GM23338 (cell line): ENCODE data around the gene FAM209B. TPM values are rescaled to one million over a fixed set of nuclear protein-coding genes. Genes with fewer than 3 reads are reported as not detected.

Source experiments
- ATAC-seq: fragments of 200-7000 bp; cut with Tn5 transposase; 3 replicates; pipeline ENCODE4 v1.9.1; 2020
- DNase-seq: peaks from one replicate; pipeline ENCODE4 v3.0.0-alpha.2; 2015; ENCODE audit warnings: low spot score
- H2AFZ ChIP-seq: fragments of 200-600 bp; sonication (generic); 2 replicates; pipeline ENCODE4 v1.8.0; 2016; ENCODE audit warnings: antibody characterized with exemption, mild to moderate bottlenecking, moderate library complexity
- H3F3A ChIP-seq: fragments of 200-600 bp; sonication (generic); replicated peaks from 2 replicates; pipeline ENCODE4 v1.8.0; 2017; ENCODE audit warnings: antibody characterized with exemption, mixed run types, low read depth
- H3K27ac ChIP-seq: fragments of 200-600 bp; sonication (generic); 2 replicates; pipeline ENCODE4 v1.6.1; 2016; ENCODE audit warnings: low read depth
- H3K27me3 ChIP-seq: fragments of 200-600 bp; sonication (generic); 2 replicates; pipeline ENCODE4 v1.8.0; 2016; ENCODE audit warnings: mild to moderate bottlenecking, mixed run types, moderate library complexity; ENCODE audit not compliant: insufficient read depth
- H3K36me3 ChIP-seq: fragments of 200-600 bp; sonication (generic); 2 replicates; pipeline ENCODE4 v1.8.0; 2016; ENCODE audit warnings: mild to moderate bottlenecking; ENCODE audit not compliant: insufficient read depth
- H3K4me1 ChIP-seq: fragments of 200-600 bp; sonication (generic); 2 replicates; pipeline ENCODE4 v1.8.0; 2016; ENCODE audit warnings: mild to moderate bottlenecking, moderate library complexity; ENCODE audit not compliant: insufficient read depth
- H3K4me2 ChIP-seq: fragments of 200-600 bp; sonication (generic); 2 replicates; pipeline ENCODE4 v1.7.1; 2017; ENCODE audit warnings: mixed run types
- H3K4me3 ChIP-seq: fragments of 200-600 bp; sonication (generic); 2 replicates; pipeline ENCODE4 v1.6.1; 2016; ENCODE audit warnings: mixed run types
- H3K79me2 ChIP-seq: fragments of 200-600 bp; sonication (generic); replicated peaks from 2 replicates; pipeline ENCODE4 v1.8.0; 2017; ENCODE audit warnings: mild to moderate bottlenecking; ENCODE audit not compliant: insufficient read depth
- H3K9me2 ChIP-seq: fragments of 200-600 bp; sonication (generic); 2 replicates; pipeline ENCODE4 v1.8.0; 2017; ENCODE audit not compliant: insufficient read depth
- H4K20me1 ChIP-seq: fragments of 200-600 bp; sonication (generic); replicated peaks from 2 replicates; pipeline ENCODE4 v1.8.0; 2017; ENCODE audit warnings: mild to moderate bottlenecking; ENCODE audit not compliant: insufficient read depth
- H3K27ac Mint-ChIP-seq: 2 replicates; pipeline ENCODE4 v1.8.0; 2020; ENCODE audit warnings: inconsistent platforms, mild to moderate bottlenecking, moderate library complexity, mixed read lengths
- H3K27me3 Mint-ChIP-seq: 3 replicates; pipeline ENCODE4 v1.8.0; 2022; ENCODE audit warnings: low read depth, mild to moderate bottlenecking, moderate library complexity, mixed read lengths, inconsistent platforms; ENCODE audit not compliant: insufficient read depth, poor library complexity
- H3K36me3 Mint-ChIP-seq: 3 replicates; pipeline ENCODE4 v1.8.0; 2021; ENCODE audit warnings: low read depth, mild to moderate bottlenecking, inconsistent platforms, moderate library complexity, mixed read lengths
- H3K4me1 Mint-ChIP-seq: 3 replicates; pipeline ENCODE4 v1.8.0; 2020; ENCODE audit warnings: mild to moderate bottlenecking, inconsistent platforms, mixed read lengths
- H3K4me3 Mint-ChIP-seq: 3 replicates; pipeline ENCODE4 v1.8.0; 2021; ENCODE audit warnings: moderate library complexity, mild to moderate bottlenecking, inconsistent platforms, mixed read lengths
- H3K9me3 Mint-ChIP-seq: 3 replicates; pipeline ENCODE4 v1.8.0; 2020; ENCODE audit warnings: moderate library complexity, mild to moderate bottlenecking, inconsistent platforms, mixed read lengths
- CREB1 ChIP-seq: fragments of 250-450 bp; sonication (Bioruptor Pico); IDR thresholded peaks from 2 replicates; pipeline ENCODE4 v1.5.0; 2020; ENCODE audit warnings: low read depth, mild to moderate bottlenecking, moderate library complexity
- ETS1 ChIP-seq: IDR thresholded peaks from 2 replicates; pipeline ENCODE4 v1.6.1; 2016; ENCODE audit warnings: antibody characterized with exemption
- JUNB ChIP-seq: IDR thresholded peaks from one replicate; pipeline ENCODE4 v1.6.1; 2016; ENCODE audit warnings: antibody characterized with exemption; ENCODE audit not compliant: unreplicated experiment
- POLR2AphosphoS5 ChIP-seq: IDR thresholded peaks from 2 replicates; pipeline ENCODE4 v1.6.1; 2016; ENCODE audit warnings: antibody characterized with exemption, low read depth
- REST ChIP-seq: IDR thresholded peaks from one replicate; pipeline ENCODE4 v1.6.1; 2018; ENCODE audit warnings: antibody characterized with exemption; ENCODE audit not compliant: unreplicated experiment
- polyA plus RNA-seq: library from polyadenylated mRNA; unstranded; fragments of >200 nt; fragmentation: Nextera tagmentation; extraction: Ambion mirVana; gene quantifications from 2 replicates; pipeline ENCODE4 v1.2.1, GENCODE V29; 2016
- total RNA-seq: library from RNA; depleted of rRNA; stranded (reverse); fragments of >200 nt; shearing (Covaris generic); gene quantifications from 2 replicates; pipeline ENCODE4 v1.2.3, GENCODE V29; 2014
- TF ChIP-seq, protein P1 (sequence below): fragments of 250-450 bp; sonication (Bioruptor Pico); IDR thresholded peaks from 2 replicates; pipeline ENCODE4 v1.5.0; 2020; ENCODE audit warnings: mild to moderate bottlenecking, moderate library complexity

Gene FAM209B
- total and polyA plus RNA-seq, 2 experiments from 2014 or later: 1.1 TPM; not detected in 1

DNA sequence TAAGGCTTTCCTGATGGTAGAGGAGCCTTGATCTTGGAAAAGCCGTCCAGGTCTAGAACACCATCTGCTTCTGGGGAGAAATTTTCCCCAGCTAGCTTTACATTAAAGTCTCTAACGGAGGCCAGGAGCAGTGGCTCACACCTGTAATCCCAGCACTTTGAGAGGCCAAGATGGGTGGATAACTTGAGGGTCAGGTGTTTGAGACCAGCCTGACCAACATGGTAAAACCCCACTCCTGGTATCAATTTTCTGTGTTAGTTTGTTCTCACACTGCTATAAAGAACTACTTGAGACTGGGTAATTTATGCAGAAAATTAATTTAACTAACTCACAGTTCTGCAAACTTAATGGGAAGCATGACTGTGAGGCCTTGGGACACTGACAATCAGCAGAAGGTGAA lies 37.8 kb downstream of the FAM209B start:
- Histone ChIP-seq H3K4me3 (no peak overlapping the region), H3K27ac (no peak overlapping the region), H3K36me3 (no peaks in the 10 kb centered on the region), H3K9me2 (no peaks in the 10 kb centered on the region), H3F3A (no peaks in the 10 kb centered on the region), H3K79me2 (no peaks in the 10 kb centered on the region), H3K4me2 (no peak overlapping the region), H2AFZ (no peak overlapping the region), H3K4me1 (no peaks in the 10 kb centered on the region), H3K27me3 (no peaks in the 10 kb centered on the region), H4K20me1 (no peaks in the 10 kb centered on the region)
- no peak overlapping the region for H3K27ac Mint-ChIP-seq
- H3K4me3 Mint-ChIP-seq: no peak overlapping the region
- peaks cover 2% of the 10 kb centered on the region; the same call in 1 of the 3 replicates for H3K4me1 Mint-ChIP-seq
- H3K27me3 Mint-ChIP-seq: peaks cover 4% of the 10 kb centered on the region
- DNase-seq: no peak
- no peaks in the 10 kb centered on the region; the same call in 2 of the 3 replicates for H3K36me3 Mint-ChIP-seq
- no peak for ATAC-seq
- no peak for TF ChIP-seq JUNB
- TF ChIP-seq REST: no peak
- TF ChIP-seq ETS1: no peak
- no peak for TF ChIP-seq POLR2AphosphoS5
- TF ChIP-seq, protein P1, sequence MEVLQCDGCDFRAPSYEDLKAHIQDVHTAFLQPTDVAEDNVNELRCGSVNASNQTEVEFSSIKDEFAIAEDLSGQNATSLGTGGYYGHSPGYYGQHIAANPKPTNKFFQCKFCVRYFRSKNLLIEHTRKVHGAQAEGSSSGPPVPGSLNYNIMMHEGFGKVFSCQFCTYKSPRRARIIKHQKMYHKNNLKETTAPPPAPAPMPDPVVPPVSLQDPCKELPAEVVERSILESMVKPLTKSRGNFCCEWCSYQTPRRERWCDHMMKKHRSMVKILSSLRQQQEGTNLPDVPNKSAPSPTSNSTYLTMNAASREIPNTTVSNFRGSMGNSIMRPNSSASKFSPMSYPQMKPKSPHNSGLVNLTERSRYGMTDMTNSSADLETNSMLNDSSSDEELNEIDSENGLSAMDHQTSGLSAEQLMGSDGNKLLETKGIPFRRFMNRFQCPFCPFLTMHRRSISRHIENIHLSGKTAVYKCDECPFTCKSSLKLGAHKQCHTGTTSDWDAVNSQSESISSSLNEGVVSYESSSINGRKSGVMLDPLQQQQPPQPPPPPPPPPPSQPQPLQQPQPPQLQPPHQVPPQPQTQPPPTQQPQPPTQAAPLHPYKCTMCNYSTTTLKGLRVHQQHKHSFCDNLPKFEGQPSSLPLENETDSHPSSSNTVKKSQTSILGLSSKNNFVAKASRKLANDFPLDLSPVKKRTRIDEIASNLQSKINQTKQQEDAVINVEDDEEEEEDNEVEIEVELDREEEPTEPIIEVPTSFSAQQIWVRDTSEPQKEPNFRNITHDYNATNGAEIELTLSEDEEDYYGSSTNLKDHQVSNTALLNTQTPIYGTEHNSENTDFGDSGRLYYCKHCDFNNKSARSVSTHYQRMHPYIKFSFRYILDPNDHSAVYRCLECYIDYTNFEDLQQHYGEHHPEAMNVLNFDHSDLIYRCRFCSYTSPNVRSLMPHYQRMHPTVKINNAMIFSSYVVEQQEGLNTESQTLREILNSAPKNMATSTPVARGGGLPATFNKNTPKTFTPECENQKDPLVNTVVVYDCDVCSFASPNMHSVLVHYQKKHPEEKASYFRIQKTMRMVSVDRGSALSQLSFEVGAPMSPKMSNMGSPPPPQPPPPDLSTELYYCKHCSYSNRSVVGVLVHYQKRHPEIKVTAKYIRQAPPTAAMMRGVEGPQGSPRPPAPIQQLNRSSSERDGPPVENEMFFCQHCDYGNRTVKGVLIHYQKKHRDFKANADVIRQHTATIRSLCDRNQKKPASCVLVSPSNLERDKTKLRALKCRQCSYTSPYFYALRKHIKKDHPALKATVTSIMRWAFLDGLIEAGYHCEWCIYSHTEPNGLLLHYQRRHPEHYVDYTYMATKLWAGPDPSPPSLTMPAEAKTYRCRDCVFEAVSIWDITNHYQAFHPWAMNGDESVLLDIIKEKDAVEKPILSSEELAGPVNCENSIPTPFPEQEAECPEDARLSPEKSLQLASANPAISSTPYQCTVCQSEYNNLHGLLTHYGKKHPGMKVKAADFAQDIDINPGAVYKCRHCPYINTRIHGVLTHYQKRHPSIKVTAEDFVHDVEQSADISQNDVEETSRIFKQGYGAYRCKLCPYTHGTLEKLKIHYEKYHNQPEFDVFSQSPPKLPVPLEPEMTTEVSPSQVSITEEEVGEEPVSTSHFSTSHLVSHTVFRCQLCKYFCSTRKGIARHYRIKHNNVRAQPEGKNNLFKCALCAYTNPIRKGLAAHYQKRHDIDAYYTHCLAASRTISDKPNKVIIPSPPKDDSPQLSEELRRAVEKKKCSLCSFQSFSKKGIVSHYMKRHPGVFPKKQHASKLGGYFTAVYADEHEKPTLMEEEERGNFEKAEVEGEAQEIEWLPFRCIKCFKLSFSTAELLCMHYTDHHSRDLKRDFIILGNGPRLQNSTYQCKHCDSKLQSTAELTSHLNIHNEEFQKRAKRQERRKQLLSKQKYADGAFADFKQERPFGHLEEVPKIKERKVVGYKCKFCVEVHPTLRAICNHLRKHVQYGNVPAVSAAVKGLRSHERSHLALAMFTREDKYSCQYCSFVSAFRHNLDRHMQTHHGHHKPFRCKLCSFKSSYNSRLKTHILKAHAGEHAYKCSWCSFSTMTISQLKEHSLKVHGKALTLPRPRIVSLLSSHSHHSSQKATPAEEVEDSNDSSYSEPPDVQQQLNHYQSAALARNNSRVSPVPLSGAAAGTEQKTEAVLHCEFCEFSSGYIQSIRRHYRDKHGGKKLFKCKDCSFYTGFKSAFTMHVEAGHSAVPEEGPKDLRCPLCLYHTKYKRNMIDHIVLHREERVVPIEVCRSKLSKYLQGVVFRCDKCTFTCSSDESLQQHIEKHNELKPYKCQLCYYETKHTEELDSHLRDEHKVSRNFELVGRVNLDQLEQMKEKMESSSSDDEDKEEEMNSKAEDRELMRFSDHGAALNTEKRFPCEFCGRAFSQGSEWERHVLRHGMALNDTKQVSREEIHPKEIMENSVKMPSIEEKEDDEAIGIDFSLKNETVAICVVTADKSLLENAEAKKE (CRISPR knock-in tag): no peak
- TF ChIP-seq CREB1: no peak
- peaks cover 16% of the 10 kb centered on the region; the same call in 2 of the 3 replicates for H3K9me3 Mint-ChIP-seq
